Retinal pigment epithelial cell (primary cell): ENCODE results near the gene MAML3.

Source experiments
- DNase-seq: peaks from one replicate; pipeline ENCODE4 v3.0.0-alpha.2; 2010; ENCODE audit warnings: low read depth
- H3K4me3 ChIP-seq: 2 replicates; pipeline ENCODE4 v1.5.1; 2011; ENCODE audit warnings: mild to moderate bottlenecking, low read length, control low read depth, moderate library complexity
- TF ChIP-seq, protein P1 (sequence below): conservative IDR thresholded peaks from 2 replicates; pipeline ENCODE4 v1.5.1; 2011; ENCODE audit warnings: low read depth, low read length, control low read depth, inconsistent platforms

Gene MAML3

DNA sequence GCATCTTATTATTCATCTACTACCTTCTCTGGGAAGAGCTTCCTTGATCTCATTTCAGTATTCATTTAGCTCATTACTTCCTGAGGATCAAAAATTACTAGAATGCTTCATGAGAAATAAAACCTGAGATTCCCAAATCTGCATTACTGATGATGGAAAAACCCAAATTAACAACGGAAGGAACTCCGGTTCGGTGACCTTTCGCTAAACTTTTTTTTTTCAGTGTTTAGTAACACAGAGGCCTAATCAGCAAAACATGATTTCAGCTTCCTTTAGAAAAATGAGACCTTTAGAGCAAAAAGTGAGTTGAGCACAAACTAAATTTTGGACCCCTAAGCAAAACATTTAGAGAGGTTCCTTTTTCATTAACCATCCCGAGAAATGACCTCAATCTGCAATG, 229.2 kb downstream of the MAML3 start:
- no peak for DNase-seq
- no peak overlapping the region for H3K4me3 ChIP-seq
- TF ChIP-seq, protein P1, sequence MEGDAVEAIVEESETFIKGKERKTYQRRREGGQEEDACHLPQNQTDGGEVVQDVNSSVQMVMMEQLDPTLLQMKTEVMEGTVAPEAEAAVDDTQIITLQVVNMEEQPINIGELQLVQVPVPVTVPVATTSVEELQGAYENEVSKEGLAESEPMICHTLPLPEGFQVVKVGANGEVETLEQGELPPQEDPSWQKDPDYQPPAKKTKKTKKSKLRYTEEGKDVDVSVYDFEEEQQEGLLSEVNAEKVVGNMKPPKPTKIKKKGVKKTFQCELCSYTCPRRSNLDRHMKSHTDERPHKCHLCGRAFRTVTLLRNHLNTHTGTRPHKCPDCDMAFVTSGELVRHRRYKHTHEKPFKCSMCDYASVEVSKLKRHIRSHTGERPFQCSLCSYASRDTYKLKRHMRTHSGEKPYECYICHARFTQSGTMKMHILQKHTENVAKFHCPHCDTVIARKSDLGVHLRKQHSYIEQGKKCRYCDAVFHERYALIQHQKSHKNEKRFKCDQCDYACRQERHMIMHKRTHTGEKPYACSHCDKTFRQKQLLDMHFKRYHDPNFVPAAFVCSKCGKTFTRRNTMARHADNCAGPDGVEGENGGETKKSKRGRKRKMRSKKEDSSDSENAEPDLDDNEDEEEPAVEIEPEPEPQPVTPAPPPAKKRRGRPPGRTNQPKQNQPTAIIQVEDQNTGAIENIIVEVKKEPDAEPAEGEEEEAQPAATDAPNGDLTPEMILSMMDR = no peak

DNA sequence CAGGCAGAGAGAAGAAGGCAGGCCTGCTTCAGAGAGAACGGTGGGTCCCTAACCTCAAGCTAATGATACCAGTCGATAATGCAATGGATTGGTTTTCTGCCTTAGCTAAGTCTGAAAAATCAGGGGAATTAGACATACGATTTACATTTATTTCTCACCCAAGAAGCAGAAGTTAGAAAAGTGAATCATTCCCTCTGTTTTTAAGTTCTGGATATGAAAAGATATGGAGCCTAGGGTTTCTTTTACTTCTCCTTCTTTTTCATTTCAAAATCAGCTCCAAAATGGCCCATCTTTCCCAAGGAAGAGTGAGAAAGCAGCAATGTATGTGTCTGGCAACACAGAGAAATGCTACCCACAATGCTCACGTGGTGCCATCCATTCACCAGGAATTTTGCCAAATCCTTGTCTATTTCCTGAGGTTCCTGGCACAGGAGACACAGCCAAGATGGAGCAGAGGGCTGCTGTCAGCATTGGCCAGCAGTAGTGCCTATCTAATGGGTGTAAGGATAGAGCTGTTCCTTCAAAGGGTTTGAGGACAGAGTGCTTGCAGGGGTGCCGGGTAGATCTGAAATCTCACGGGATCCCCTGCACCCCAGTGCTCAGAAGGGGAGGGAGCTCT, 231.5 kb downstream of the MAML3 start:
- DNase-seq = no peak
- no peak overlapping the region for H3K4me3 ChIP-seq
- TF ChIP-seq, protein P1 = no peak

DNA sequence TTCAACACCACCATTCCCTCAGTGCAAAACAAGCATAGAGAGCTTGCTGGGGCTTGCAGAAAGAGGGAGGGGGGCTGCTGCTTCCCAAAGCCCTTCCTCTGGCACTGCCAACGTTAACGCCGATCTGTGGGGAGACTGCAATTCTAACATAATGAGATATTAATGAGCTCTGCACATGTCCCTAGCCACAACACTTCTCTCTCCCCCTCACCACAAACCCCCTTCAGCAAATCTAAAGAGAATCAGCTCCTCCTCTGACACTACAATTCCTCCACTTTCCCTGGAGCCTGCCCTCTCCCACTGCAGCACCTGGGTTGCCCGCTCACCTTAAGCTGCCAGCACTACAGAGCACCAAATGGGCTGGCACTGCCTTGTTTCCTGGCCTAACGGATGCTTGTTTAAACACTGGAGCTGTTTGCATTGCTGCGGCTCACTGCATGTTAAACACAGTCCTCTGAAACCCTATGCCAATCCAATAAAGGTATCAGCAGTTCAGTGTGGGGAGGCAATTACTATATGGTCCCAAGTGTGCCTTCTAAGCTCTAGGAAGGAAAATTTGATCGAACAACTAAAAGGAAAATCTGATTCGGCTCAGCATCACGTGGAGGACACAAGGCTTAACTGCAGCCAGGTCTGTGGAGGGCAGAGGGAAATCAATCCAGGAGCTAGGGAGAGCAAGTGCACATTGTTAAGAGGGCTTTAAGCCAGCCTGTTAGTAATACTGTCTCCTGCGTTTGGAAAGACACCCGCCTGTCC, 232.4 kb downstream of the MAML3 start:
- TF ChIP-seq, protein P1 = no peak
- DNase-seq = no peak
- H3K4me3 ChIP-seq = no peak overlapping the region

DNA sequence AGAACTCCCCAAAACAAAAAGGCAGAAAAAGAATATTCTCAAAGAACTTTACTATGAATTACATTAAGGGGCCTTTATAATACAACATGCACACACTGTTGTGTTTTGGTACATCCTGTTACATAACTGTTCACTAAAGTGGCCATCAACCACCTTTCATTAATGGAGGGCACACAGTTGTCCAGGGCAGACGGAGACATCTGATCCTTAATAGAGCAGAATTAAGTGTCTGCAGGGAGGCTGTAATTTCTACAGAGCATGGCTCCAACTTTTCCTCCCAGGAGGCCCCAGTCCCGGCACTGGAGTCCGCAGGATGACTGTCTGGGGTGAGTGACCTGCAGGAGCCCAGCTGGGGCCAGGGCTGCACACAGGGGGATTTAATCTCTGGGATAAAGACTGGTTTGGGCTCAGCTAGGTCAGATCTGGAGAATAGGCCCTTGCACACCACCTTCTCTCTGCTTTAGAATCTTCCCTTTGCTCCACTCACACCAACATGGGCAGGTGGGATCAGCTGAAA, 233.4 kb downstream of the MAML3 start:
- DNase-seq = no peak
- no peak overlapping the region for H3K4me3 ChIP-seq
- TF ChIP-seq, protein P1 = no peak

DNA sequence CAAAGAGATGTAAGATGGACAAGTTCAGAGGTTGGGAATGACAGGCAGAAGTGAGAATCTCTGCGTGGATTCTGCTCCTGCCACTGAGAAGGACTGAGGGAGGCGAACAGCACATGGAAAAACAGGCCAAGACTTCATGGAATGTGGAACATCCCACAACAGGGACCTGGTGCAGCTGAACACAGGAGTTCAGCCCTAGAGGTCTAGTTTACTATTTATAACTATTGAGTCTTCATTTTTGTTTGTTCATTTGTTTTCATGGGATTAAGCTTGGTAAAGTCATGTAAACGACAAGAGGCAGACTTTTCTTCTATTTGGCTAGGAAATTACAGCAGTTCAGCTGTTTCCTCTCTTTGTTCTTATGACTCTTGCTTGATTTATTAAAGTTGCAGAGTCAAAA, 234.5 kb downstream of the MAML3 start:
- no peak overlapping the region for H3K4me3 ChIP-seq
- DNase-seq = no peak
- TF ChIP-seq, protein P1 = no peak

DNA sequence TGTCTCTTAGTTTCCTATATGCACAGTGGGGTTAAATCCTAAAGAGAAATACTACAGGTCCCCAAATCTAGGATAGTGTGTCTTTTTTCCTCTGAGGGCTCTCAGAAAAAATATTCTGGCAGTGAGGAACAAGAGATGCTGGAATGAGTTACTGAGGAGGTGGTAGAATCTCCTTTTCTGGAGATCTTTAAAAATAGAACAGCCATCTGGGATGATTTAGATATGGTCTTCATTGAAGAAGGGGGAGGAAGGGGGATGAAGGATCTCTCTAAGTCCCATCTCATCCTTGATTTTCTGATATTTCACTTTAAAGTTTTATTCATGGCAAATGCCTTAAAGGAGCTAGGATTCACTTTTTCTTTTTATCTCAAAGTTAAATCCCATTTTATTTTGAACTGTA, 235.0 kb downstream of the MAML3 start:
- no peak overlapping the region for H3K4me3 ChIP-seq
- TF ChIP-seq, protein P1 = no peak
- DNase-seq = no peak

DNA sequence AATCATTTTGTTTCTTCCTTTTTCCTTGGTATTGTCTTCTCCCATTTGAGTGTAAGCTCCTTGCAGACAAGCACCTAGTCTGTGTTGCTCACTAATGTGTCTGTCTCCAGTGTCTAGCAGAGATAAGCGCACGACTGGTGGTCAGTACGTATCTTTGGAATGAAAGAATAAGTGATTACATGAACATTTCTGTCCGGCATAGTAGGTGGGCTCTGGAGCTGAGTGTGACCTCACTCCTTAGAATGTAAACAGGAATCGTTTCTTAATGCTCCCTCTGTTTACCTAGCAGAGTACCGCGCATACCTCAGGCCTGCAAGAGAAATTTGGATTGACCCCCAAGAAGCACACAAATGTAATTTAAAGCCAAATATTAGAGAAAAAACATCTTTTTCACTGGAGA, 235.4 kb downstream of the MAML3 start:
- TF ChIP-seq, protein P1 = no peak
- no peak overlapping the region for H3K4me3 ChIP-seq
- DNase-seq = no peak
